NT2/D1 (cell line): ENCODE measurements around the gene OR51A7.

Experiments used
- DNase-seq: peaks from one replicate; pipeline ENCODE4 v3.0.0-alpha.2; 2011; ENCODE audit warnings: low read depth, low spot score
- H3K27me3 ChIP-seq: 2 replicates; pipeline ENCODE4 v1.6.0; 2011; ENCODE audit warnings: mild to moderate bottlenecking; ENCODE audit not compliant: insufficient read length, insufficient read depth
- H3K36me3 ChIP-seq: 2 replicates; pipeline ENCODE4 v1.6.1; 2011; ENCODE audit warnings: mild to moderate bottlenecking, low read length, mixed read lengths; ENCODE audit not compliant: insufficient read depth, insufficient read length
- H3K4me1 ChIP-seq: 2 replicates; pipeline ENCODE4 v1.5.1; 2011; ENCODE audit not compliant: insufficient read depth, insufficient read length
- H3K4me3 ChIP-seq: 2 replicates; pipeline ENCODE4 v1.5.1; 2011; ENCODE audit warnings: low read depth; ENCODE audit not compliant: insufficient read length
- H3K9ac ChIP-seq: 2 replicates; pipeline ENCODE4 v1.6.0; 2011; ENCODE audit warnings: low read depth; ENCODE audit not compliant: insufficient read length
- H3K9me3 ChIP-seq: 2 replicates; pipeline ENCODE4 v1.5.1; 2011; ENCODE audit warnings: mild to moderate bottlenecking, low read length; ENCODE audit not compliant: insufficient read depth
- SUZ12 ChIP-seq: IDR thresholded peaks from 2 replicates; pipeline ENCODE4 v1.6.1; 2011; ENCODE audit not compliant: insufficient read length, insufficient read depth; ENCODE audit errors: extremely low read depth
- YY1 ChIP-seq: IDR thresholded peaks from 2 replicates; pipeline ENCODE4 v1.6.1; 2011; ENCODE audit not compliant: insufficient read length, insufficient read depth
- ZNF274 ChIP-seq: IDR thresholded peaks from 2 replicates; pipeline ENCODE4 v1.6.1; 2011; ENCODE audit warnings: mild to moderate bottlenecking, low read depth, low read length

Gene OR51A7

GRCh38 chr11:4957396-4957795 lies 53.8 kb downstream of the OR51A7 start:
- H3K4me1 ChIP-seq, result no peaks in the 10 kb centered on the region
- H3K9ac ChIP-seq, result no peak overlapping the region
- no peaks in the 10 kb centered on the region for H3K27me3 ChIP-seq
- no peak overlapping the region for H3K4me3 ChIP-seq
- no peak for DNase-seq
- no peak for TF ChIP-seq SUZ12
- TF ChIP-seq ZNF274, result no peak
- no peak for TF ChIP-seq YY1
- no peaks in the 10 kb centered on the region for H3K36me3 ChIP-seq
- no peaks in the 10 kb centered on the region for H3K9me3 ChIP-seq
